ENCODE results near the gene GNGT1.
A peak's percentile ranks its signal among the peaks of the same experiment; 100 is the strongest.

The GNGT1 gene

DNA sequence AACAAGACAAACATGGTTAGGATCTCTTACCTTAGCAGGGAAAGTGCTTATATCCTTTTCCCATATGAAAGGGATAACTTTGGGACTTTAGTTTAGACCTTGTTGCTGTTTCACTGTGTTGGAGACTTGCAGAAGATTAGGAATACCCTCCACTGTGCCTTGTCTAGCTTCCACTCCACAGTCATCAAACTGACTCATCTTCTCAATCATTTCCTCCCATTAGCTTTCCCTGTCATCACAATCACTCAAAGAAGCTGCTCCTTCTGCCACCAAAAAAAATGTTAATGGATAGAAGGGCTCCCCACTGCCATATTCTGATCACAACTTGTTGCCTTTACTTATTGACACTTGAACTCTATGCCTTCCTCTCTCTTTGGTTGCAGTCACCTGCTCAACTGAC, 31.9 kb downstream of the GNGT1 start:
- H3K4me3 ChIP-seq (replicated peaks in 1 of 2; ENCODE audit: low read depth in 2 of 2, low read length in 2 of 2), result no peak overlapping the region
- TF ChIP-seq, protein P1, sequence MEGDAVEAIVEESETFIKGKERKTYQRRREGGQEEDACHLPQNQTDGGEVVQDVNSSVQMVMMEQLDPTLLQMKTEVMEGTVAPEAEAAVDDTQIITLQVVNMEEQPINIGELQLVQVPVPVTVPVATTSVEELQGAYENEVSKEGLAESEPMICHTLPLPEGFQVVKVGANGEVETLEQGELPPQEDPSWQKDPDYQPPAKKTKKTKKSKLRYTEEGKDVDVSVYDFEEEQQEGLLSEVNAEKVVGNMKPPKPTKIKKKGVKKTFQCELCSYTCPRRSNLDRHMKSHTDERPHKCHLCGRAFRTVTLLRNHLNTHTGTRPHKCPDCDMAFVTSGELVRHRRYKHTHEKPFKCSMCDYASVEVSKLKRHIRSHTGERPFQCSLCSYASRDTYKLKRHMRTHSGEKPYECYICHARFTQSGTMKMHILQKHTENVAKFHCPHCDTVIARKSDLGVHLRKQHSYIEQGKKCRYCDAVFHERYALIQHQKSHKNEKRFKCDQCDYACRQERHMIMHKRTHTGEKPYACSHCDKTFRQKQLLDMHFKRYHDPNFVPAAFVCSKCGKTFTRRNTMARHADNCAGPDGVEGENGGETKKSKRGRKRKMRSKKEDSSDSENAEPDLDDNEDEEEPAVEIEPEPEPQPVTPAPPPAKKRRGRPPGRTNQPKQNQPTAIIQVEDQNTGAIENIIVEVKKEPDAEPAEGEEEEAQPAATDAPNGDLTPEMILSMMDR (IDR thresholded peaks at IDR 0.05; ENCODE audit: low read depth, low read length), result no peak
- DNase-seq (ENCODE audit: low read depth in 2 of 2), result no peak

DNA sequence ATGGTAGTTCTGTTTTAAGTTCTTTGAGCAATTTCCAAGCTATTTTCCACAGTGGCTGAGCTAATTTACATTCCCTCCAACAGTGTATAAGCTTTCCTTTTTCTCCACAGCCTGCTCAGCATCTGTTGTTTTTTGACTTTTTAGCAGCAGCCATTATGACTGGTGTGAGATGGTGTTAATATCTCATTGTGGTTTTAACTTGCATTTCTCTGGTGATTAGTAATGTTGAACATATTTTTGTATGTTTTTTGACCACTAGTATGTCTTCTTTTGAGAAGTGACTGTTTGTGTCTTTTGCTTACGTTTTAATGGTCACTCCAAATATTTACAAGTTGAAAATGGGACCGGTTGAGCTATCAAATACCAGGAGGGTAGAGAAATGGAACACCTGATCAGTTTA, 35.6 kb downstream of the GNGT1 start:
- TF ChIP-seq, protein P1 (IDR thresholded peaks at IDR 0.05; ENCODE audit: low read depth, low read length), result no peak
- H3K4me3 ChIP-seq (replicated peaks in 1 of 2; ENCODE audit: low read depth in 2 of 2, low read length in 2 of 2), result no peak overlapping the region
- peak; percentile 36 to 47 for DNase-seq (ENCODE audit: low read depth in 2 of 2)

DNA sequence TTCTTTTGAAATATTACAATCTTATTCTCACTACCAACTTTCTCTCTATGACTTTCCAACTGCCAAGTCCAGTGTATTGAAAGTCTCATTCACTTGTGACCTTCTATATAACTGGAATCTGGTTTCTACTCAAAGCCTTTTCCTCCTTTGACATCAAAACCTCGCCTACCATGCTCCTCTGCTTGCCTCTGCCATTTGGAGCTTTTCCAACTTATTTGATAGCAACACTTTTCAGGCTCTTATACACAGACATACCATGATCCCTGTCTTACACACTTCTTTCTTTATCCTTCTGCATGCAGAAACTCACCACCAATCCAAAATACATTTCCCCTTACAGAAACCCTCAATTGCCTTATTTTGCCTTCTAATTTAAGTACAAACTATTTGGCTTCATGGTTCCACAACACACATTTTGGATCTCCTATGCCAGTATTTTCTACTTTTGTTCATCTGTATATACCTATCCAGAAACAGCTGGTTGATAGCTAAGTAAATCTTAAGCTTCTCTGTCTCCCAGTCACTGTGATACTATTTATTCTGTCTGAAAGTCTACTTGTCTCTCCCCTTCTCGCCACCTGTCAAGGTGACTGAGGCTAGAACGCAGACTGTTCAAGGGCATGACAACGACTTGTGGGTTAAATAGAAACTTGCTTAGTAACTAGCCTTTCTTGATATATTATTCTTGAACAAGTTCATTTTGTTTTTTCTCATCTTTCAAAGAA, 37.6 kb downstream of the GNGT1 start:
- TF ChIP-seq, protein P1 (IDR thresholded peaks at IDR 0.05; ENCODE audit: low read depth, low read length), result no peak
- no peak for DNase-seq (ENCODE audit: low read depth in 2 of 2)
- no peak overlapping the region for H3K4me3 ChIP-seq (replicated peaks in 1 of 2; ENCODE audit: low read depth in 2 of 2, low read length in 2 of 2)

GRCh38 chr7:93944673-93945072, 38.3 kb downstream of the GNGT1 start:
- H3K4me3 ChIP-seq (replicated peaks in 1 of 2; ENCODE audit: low read depth in 2 of 2, low read length in 2 of 2), result no peak overlapping the region
- TF ChIP-seq, protein P1 (IDR thresholded peaks at IDR 0.05; ENCODE audit: low read depth, low read length), result no peak

GRCh38 chr7:93945083-93945482, 38.7 kb downstream of the GNGT1 start:
- no peak for DNase-seq (ENCODE audit: low read depth in 2 of 2)

More at GRCh38 chr7:93944673-93945072, 38.3 kb downstream of the GNGT1 start:
- peak; percentile 71 to 77 for DNase-seq (ENCODE audit: low read depth in 2 of 2)

DNA sequence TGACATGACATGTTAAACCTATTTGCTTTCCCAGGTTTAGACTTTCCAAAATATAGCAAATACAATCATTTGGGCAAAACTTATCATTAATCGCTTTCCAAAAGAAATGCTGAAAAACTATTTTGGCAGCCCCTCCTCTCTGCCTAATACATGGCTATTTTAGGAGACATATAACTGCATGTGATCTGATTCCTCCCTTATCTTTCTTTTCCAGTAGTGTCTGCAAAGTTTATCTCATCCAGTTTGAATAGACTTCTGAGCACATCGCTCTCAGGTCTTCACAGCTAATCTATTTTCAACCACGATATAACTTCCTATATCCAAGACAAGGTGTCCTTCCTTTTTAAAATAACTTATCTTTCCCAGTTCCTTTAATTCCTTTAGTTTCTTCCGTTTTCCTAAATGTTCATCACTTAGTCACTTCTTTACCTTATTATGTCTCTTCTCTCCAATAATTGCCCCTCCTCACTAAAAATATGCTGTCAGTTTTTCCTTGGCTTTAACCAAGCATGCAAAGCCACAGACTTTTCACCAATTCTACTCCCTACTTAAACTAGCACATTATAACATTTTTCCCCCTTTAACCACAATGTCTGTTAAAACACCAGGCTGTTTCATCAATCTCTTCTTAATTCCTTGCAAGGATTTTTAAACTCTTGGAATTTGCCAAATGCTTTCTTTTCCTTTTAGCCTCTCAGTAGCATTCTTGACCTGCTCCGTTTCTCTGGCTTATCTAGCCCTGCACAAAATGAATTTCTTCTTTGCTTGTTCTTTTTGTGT, 39.6 kb downstream of the GNGT1 start:
- TF ChIP-seq, protein P1 (IDR thresholded peaks at IDR 0.05; ENCODE audit: low read depth, low read length), result no peak
- no peak for DNase-seq (ENCODE audit: low read depth in 2 of 2)

More at GRCh38 chr7:93945083-93945482, 38.7 kb downstream of the GNGT1 start:
- TF ChIP-seq, protein P1 (IDR thresholded peaks at IDR 0.05; ENCODE audit: low read depth, low read length), result no peak
- H3K4me3 ChIP-seq (replicated peaks in 1 of 2; ENCODE audit: low read depth in 2 of 2, low read length in 2 of 2), result no peak overlapping the region

More for the DNA sequence above, 39.6 kb downstream of the GNGT1 start:
- no peak overlapping the region for H3K4me3 ChIP-seq (replicated peaks in 1 of 2; ENCODE audit: low read depth in 2 of 2, low read length in 2 of 2)
